GM19023 (cell line): ENCODE data around the gene SUGP1.

Experiments used
- ATAC-seq: cut with Tn5 transposase; IDR thresholded peaks from one replicate; pipeline ENCODE4 v1.9.1; 2021; ENCODE audit warnings: mild to moderate bottlenecking, moderate library complexity; ENCODE audit not compliant: unreplicated experiment

Gene SUGP1

GRCh38 chr19:19342086-19343015, 22.0 kb upstream of the SUGP1 start:
- no peak for ATAC-seq

DNA sequence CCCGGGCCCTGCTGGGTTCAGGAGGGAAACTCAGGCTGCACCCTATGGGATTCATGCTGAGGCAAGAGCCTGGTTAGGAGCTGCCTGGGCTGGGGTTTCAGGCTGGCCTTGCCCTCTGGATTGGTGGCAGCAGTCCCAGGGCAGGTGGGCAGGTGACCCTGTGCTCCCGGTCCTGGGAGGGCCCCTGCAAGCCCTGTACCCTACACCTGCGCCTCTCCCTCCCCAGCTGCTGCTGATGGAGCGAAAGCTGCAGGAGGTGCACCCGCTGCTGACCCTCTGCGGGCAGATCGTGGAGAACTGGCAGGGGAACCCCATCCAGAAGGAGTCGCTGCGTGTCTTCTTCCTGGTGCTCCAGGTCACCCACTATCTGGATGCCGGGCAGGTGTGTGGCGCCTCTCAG, 20.7 kb upstream of the SUGP1 start:
- no peak for ATAC-seq

- ATAC-seq, result no peak
Observed at GRCh38 chr19:19338082-19338481, 17.8 kb upstream of the SUGP1 start.

DNA sequence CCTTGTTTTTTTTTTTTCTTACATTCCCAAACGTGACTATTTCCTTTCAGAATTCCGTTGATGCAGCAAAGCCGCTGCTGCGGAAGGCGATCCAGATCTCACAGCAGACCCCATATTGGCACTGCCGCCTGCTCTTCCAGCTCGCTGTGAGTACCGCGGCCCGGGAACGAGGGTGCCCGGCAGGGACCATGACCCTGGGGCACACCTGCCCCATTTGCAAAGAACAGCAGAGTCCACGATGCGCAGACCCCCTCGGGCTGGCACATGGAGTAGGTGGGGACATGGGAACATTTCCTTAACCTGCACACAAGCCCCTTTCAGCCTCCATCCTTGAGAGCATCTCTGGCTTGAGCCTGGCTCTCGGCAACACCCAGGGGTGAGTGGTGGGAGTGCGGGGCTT, 16.8 kb upstream of the SUGP1 start:
- ATAC-seq, result no peak

DNA sequence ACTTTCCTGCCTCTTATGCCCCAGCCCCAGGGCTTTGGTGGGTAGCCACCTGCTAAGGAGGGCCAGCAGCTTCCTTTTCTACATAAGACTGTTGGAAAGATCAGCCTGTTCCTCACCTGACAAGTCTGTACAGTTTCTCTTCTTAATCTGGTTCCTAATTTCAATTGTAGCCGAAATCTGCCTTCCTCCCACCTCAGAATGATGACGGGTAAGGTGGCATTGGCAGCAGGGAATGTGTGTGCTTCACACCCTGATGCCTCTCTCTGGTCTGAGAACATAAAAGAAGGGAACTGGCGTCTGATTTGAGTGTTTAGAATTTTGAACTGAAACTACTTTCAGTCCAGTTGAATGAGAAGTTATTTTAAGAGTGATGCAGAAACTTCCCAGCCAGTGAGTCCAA, 16.3 kb upstream of the SUGP1 start:
- no peak for ATAC-seq

GRCh38 chr19:19335408-19336158, 15.3 kb upstream of the SUGP1 start:
- no peak for ATAC-seq

DNA sequence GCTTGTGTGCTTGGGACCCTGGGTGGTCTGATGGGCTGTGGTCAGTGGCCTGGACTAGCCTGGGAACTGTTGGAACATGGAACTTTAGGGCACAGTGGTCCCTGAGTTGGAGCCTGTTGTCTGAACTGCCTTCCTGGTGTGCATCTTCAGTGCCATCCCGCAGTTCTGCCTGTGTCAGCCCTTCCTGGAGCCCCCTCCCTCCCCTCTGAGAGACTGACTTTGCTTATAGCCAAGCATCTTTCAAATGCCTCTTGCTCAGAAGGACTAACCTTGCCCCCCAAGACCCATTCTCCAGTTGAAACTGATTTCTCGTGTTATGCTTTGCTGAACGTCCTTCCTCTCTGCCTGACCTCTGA, 14.7 kb upstream of the SUGP1 start:
- no peak for ATAC-seq

DNA sequence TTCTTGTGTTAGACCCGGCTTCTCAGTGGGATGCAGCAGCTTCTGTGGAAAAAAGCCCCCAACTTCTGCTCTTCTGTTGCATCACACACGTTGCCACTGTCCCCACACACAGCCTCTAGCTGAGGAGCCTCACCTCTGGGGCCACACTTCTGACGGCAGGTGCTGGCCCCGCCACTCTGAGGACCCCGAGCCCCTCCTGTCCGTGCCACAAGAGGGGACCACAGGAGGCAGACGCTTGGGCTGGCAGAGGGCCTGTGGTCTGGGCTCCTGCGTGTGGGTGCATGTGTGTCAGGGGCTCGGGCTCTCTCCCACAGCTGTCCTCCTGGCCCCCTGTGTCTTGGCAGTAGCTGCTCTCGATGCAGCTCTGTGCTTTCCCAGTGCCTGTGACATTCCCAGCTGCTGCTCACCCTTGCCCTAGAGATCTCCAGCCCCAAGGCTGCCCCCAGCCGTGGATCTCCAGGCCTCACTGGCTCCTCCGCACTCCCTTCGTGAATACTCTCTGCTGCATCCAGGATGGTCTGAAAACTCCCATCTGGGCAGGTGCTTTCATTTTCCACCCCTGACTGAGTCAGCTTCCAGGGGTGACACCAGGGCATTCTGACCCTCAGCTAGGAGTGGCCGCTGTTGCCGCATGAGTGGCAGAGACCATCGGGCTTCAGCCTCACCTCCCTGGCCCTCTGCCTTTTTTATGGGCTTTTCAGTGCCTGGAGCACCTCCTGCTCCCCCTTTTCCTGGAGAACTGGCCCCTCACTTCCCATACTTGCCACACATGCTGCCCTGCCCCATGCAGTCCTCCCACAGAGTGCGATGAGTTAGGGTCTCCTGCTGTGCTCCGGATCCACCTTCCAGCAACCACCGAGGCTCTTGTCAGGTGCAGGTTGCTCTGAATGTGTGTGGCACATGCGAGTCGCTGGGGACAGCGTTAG, 14.0 kb upstream of the SUGP1 start:
- ATAC-seq, result no peak

- no peak for ATAC-seq
Observed at GRCh38 chr19:19329126-19329525, 8.8 kb upstream of the SUGP1 start.

DNA sequence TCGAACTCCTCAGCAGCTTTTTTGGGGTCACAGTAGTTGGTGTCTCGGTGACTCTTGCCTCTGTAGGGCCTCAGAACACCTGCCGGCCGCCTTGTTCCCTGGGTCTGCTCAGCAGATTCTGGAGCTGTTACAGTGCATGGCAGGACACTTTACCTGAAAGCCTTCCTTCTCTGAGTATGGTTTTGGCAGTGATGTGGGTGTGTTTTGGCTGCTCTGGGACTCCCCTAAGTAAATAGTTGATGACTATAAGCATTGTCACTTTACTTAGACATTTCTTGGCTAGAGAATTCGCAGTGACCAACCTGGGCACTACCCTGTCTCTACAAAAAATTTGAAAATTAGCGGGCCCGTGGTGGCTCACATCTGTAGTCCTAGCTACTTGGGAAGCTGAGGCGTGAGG, 7.4 kb upstream of the SUGP1 start:
- no peak for ATAC-seq

GRCh38 chr19:19324059-19324770, 3.9 kb upstream of the SUGP1 start:
- ATAC-seq, result no peak

DNA sequence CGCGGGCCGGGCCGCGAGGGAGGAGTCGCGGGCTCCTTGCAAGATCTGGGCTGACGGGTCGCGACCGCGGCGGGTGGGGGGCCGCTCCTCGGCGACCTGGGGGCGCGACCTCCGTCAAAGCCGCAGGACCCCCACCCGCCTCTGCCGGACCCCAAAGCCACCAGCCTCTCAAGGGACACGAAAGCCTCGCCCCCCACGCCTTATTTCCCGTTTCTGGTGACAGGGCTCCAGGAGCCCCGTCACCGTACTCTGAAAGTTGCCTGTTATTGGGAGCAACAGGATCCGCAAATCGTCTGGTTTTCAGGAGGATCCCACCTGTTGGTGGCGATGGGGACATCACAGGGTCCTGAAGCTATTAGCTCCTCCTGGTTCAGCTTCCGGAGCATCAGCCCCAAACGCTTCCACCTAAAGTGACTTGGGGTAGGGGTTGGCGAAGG, 850 bp upstream of the SUGP1 start:
- no peak for ATAC-seq

- peak; percentile 16 for ATAC-seq
Observed at GRCh38 chr19:19319732-19320360, 463 bp downstream of the SUGP1 start.

- ATAC-seq, result no peak
Observed at GRCh38 chr19:19316082-19316481, 4.2 kb downstream of the SUGP1 start.

- ATAC-seq, result no peak
Observed at GRCh38 chr19:19315444-19315843, 4.9 kb downstream of the SUGP1 start.

DNA sequence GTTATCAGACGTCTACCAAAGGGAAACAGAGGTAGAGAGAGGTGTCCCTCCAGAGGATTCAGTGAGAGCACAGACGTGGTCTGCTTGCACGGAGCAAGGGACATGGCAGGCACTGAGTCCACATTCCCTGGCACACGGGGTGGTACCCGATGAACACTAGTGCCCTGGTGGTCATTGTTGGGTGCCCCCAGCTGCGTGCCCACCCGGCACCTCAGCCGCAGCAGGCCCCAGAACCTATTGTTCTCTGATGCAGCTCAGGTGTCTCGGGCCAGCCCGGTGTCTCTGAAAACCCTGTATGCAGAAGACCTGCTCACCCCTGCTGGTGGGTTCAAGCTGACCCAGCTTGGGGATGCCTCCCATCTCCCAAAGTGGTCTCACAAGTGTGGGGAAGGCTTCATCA, 11.9 kb downstream of the SUGP1 start:
- ATAC-seq, result no peak

DNA sequence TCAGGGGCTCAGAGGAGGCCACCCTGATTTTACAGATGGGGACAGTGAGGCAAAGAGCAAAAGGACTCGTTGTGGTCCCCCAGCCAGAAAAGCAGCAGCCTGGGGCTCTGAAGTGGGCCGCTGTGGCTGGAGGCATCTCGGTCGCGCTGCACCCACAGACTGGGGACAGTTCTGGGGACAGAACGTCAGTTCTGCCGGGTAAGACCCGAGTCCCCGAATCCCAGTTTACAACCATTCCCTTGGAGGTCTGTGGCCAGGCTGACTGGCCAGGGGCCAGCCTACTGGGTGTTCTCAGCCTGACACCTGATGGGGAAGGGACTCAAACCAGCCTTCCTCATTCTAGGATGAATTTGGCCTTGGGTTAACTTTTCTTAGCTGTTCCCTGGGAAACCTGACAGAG, 14.1 kb downstream of the SUGP1 start:
- ATAC-seq, result no peak

DNA sequence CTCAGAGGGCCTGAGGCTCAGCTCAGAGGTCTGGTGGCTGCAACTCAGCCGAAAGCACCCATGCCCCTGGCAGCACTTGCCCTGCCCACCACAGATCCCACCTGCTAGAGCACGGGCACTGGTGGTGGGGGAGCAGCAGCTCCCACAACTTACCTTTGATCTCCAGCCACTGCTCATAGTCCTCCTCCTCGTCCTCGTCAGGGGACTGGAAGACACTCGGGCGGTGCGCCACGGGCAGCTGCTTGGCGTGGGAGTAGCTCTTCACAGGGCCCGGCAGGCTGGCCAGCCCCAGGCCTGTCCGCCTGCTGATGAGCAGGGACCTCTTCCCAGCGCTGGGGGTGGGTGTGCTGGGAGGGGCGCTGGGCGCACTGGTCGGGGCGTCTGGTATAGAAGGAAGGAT, 14.6 kb downstream of the SUGP1 start:
- ATAC-seq, result no peak

DNA sequence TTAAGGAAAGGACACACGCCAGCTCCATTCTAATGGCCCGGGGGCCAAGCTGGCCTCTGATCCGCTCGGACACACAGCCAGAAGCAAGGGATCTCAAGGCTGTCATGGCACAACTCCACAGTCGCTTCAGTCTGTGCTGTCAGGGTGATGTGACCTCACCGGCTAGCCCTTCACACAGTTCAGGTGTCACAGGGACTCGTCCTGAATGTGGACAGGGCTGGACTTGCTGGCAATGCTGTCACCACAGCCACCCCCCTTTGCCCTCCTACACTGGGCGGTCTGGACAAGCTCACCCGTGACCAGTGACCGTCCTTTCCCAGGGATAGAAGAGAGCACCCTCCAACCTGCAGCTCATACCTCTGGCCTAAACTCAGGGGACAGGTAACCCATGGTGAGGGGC, 15.2 kb downstream of the SUGP1 start:
- no peak for ATAC-seq
